ENCODE measurements around the gene WDR19. TPM values are rescaled to one million over a fixed set of nuclear protein-coding genes. Genes with fewer than 3 reads are reported as not detected.

Gene WDR19
- total and polyA plus RNA-seq, 10 donors: 17.7 to 48.3 (median 24.6) TPM

GRCh38 chr4:39330353-39330752 lies 148.0 kb downstream of the WDR19 start:
- no peaks in the 10 kb centered on the region for H3K9me3 ChIP-seq
- TF ChIP-seq CTCF (IDR thresholded peaks at IDR 0.05 in 8 of 11, conservative IDR thresholded peaks at IDR 0.05 in 3 of 11): no peak
- TF ChIP-seq POLR2A (IDR thresholded peaks at IDR 0.05): no peak
- no peak for TF ChIP-seq POLR2AphosphoS5 (IDR thresholded peaks at IDR 0.05)
- intact Hi-C loops (cut with DNase I; ENCODE audit: low total_unique reads): no loop called here
- H3K27ac ChIP-seq: no peak overlapping the region
- H3K36me3 ChIP-seq: peaks cover 0 to 33% (median 17%) of the 10 kb centered on the region in 6 donors
- no peak overlapping the region for H3K4me3 ChIP-seq
- H3K4me1 ChIP-seq: peaks cover 0 to 6% (median 0%) of the 10 kb centered on the region in 6 donors
- no peak for DNase-seq
- H3K27me3 ChIP-seq (replicated peaks in 1 of 7): no peaks in the 10 kb centered on the region
- 86 to 94% (median 90%) methylated on average over 1 of the region's 1 CpG for whole genome bisulfite sequencing, 5 donors

GRCh38 chr4:39331191-39331590 lies 148.9 kb downstream of the WDR19 start:
- Histone ChIP-seq H3K4me3 (no peak overlapping the region), H3K9me3 (no peaks in the 10 kb centered on the region), H3K4me1 (peaks cover 0 to 14% (median under 1%) of the 10 kb centered on the region in 6 donors), H3K27me3 (replicated peaks in 1 of 7) (no peaks in the 10 kb centered on the region), H3K27ac (no peak overlapping the region), H3K36me3 (peaks cover 0 to 25% (median 9%) of the 10 kb centered on the region in 6 donors)
- intact Hi-C loops (cut with DNase I; ENCODE audit: low total_unique reads): no loop called here
- no peak for DNase-seq
- 75 to 87% (median 84%) methylated on average over 2 of the region's 2 CpGs for WGBS, 5 donors
- TF ChIP-seq CTCF (IDR thresholded peaks at IDR 0.05 in 8 of 11, conservative IDR thresholded peaks at IDR 0.05 in 3 of 11) (no peak), POLR2A (IDR thresholded peaks at IDR 0.05) (no peak), POLR2AphosphoS5 (IDR thresholded peaks at IDR 0.05) (no peak)

Small RNAs within 50 kb of the gene (small RNA-seq; reads per million reads assigned to genes)
- 0 reads per million in 4 donors for gene RNU6-32P

Other genes starting within 250 kb of the WDR19 start
- 10 to 100 TPM; 10.5 to 24.5 (median 15.9) TPM for gene TMEM156, start 150.1 kb upstream of the WDR19 start, total RNA-seq
- 10 to 100 TPM; 31.2 to 76.1 (median 67.2) TPM for gene TMEM156, start 150.1 kb upstream of the WDR19 start, polyA plus RNA-seq
- gene KLHL5, start 120.3 kb upstream of the WDR19 start, total RNA-seq: 10 to 100 TPM; 32.1 to 46.9 (median 40.4) TPM
- gene KLHL5, start 120.3 kb upstream of the WDR19 start, polyA plus RNA-seq: 10 to 100 TPM in 1 of 3 donors, 1 to 10 TPM in 2; 7.5 to 10.2 (median 9.3) TPM
- gene RFC1, start 183.8 kb downstream of the WDR19 start, total RNA-seq: 10 to 100 TPM; 32.5 to 54.9 (median 44.4) TPM
- 10 to 100 TPM in 2 of 3 donors, 1 to 10 TPM in 1; 8.0 to 11.1 (median 10.9) TPM for gene RFC1, start 183.8 kb downstream of the WDR19 start, polyA plus RNA-seq
- under 1 TPM in 1 of 7 donors, not detected in 6; 0.03 TPM for gene KLB, start 224.4 kb downstream of the WDR19 start, total RNA-seq
- gene KLB, start 224.4 kb downstream of the WDR19 start, polyA plus RNA-seq: not detected

Measured in spleen (tissue), 11 donors.